Tibial nerve (tissue), 4 donors: ENCODE data around the gene SPON1.

Source experiments
- EP300 ChIP-seq, 2 donors: sonication (generic); formaldehyde crosslinking; IDR thresholded peaks; one replicate each; pipeline ENCODE4 v1.6.1; 2017; ENCODE audit warnings: antibody characterized with exemption in 2 of 2, mild to moderate bottlenecking in 1 of 2
- POLR2A ChIP-seq, 2 donors: fragments of 450-650 bp; IDR thresholded peaks; one replicate each; pipeline ENCODE4 v1.6.1; 2017; ENCODE audit warnings: antibody characterized with exemption in 2 of 2, mild to moderate bottlenecking in 2 of 2, moderate library complexity in 2 of 2
- TF ChIP-seq, protein P1 (sequence below), 5 experiments: fragments of 200-600 bp in 3 of 5; fragments of 450-650 bp in 2 of 5; sonication (generic) in 3 of 5; IDR thresholded peaks; one replicate each; pipeline ENCODE4 v1.5.1; 2016 to 2019; ENCODE audit warnings: antibody characterized with exemption in 5 of 5, mild to moderate bottlenecking in 3 of 5, moderate library complexity in 2 of 5

DNA sequence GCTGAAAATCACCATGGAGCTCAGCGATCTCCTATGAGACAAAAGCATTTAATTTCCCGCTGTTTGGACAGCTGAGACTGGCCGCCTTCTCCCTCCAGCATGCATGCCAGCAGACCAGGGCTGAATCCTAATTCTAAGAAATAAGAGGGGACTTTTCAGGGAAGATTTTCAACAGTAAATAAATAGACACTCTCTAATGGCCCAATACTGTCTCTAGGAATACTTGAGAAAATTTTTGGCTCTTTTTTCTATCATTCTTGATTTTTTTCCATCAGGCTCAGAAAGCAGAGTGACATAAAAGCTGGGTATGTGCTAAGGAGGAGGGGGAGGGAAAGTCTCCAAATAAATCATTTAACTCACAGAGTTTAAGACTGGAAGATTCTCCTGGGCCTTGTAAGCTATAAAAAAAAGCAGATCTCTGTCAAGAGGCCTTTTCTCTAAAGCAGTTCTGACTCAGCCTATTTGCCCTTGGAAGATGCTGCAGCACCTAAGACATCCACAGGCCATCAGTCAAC lies 17.6 kb upstream of the SPON1 start:
- TF ChIP-seq POLR2A (IDR thresholded peaks at IDR 0.05) (no peak), EP300 (IDR thresholded peaks at IDR 0.05) (no peak)
- TF ChIP-seq, protein P1, sequence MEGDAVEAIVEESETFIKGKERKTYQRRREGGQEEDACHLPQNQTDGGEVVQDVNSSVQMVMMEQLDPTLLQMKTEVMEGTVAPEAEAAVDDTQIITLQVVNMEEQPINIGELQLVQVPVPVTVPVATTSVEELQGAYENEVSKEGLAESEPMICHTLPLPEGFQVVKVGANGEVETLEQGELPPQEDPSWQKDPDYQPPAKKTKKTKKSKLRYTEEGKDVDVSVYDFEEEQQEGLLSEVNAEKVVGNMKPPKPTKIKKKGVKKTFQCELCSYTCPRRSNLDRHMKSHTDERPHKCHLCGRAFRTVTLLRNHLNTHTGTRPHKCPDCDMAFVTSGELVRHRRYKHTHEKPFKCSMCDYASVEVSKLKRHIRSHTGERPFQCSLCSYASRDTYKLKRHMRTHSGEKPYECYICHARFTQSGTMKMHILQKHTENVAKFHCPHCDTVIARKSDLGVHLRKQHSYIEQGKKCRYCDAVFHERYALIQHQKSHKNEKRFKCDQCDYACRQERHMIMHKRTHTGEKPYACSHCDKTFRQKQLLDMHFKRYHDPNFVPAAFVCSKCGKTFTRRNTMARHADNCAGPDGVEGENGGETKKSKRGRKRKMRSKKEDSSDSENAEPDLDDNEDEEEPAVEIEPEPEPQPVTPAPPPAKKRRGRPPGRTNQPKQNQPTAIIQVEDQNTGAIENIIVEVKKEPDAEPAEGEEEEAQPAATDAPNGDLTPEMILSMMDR (IDR thresholded peaks at IDR 0.05) = no peak
